Measurements from ENCODE around the gene MAPT. TPM values are rescaled to one million over a fixed set of nuclear protein-coding genes. Genes with fewer than 3 reads are reported as not detected.

The MAPT gene
- total and polyA plus RNA-seq, 2 experiments from 2014 or later, result 0.37 to 0.71 TPM

DNA sequence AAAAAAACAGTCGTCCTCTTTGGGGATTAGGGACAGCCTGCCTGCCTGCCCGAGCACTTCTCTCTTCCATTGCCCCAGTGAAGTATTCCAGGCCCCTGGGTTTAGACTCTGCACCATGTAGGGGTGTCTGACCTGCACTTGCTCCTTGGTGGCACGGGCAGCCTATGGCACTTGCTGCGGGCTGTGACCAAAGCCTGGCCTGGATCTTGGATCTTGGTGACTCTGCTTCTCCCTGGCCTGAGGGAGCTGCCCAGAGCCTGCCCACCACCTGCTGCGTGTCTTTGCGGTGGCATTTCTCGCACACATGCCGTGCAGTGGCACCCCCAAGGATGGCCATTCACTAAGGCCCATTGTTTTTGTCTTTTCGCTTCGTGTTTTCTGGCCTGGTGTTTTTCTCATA, 98.5 kb downstream of the MAPT start:
- Histone ChIP-seq H3K79me2 (no peaks in the 10 kb centered on the region), H3K4me1 (ENCODE audit: insufficient read depth) (no peaks in the 10 kb centered on the region), H3K9me2 (replicated peaks; ENCODE audit: insufficient read depth) (no peaks in the 10 kb centered on the region), H3K9me3 (ENCODE audit: low read depth) (no peaks in the 10 kb centered on the region), H3K4me2 (no peak overlapping the region), H3K36me3 (replicated peaks; ENCODE audit: insufficient read depth, low read depth) (no peaks in the 10 kb centered on the region), H3K27ac (no peak overlapping the region), H4K20me1 (ENCODE audit: insufficient read depth, poor library complexity, severe bottlenecking) (no peaks in the 10 kb centered on the region), H3K27me3 (no peaks in the 10 kb centered on the region), H2AFZ (no peak overlapping the region), H3K4me3 (no peak overlapping the region)
- TF ChIP-seq EZH2 (IDR thresholded peaks at IDR 0.05; ENCODE audit: borderline replicate concordance), result no peak
- no peak for TF ChIP-seq EZH2phosphoT487 (IDR thresholded peaks at IDR 0.05; ENCODE audit: low read depth, severe bottlenecking, unreplicated experiment)
- TF ChIP-seq, protein P1, sequence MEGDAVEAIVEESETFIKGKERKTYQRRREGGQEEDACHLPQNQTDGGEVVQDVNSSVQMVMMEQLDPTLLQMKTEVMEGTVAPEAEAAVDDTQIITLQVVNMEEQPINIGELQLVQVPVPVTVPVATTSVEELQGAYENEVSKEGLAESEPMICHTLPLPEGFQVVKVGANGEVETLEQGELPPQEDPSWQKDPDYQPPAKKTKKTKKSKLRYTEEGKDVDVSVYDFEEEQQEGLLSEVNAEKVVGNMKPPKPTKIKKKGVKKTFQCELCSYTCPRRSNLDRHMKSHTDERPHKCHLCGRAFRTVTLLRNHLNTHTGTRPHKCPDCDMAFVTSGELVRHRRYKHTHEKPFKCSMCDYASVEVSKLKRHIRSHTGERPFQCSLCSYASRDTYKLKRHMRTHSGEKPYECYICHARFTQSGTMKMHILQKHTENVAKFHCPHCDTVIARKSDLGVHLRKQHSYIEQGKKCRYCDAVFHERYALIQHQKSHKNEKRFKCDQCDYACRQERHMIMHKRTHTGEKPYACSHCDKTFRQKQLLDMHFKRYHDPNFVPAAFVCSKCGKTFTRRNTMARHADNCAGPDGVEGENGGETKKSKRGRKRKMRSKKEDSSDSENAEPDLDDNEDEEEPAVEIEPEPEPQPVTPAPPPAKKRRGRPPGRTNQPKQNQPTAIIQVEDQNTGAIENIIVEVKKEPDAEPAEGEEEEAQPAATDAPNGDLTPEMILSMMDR (IDR thresholded peaks at IDR 0.05; ENCODE audit: poor library complexity), result no peak
- WGBS (ENCODE audit: low lambda C conversion rate, missing lambda C conversion rate), result 78% methylated on average over 10 of the region's 10 CpGs
- no peak for DNase-seq (ENCODE audit: low spot score)

DNA sequence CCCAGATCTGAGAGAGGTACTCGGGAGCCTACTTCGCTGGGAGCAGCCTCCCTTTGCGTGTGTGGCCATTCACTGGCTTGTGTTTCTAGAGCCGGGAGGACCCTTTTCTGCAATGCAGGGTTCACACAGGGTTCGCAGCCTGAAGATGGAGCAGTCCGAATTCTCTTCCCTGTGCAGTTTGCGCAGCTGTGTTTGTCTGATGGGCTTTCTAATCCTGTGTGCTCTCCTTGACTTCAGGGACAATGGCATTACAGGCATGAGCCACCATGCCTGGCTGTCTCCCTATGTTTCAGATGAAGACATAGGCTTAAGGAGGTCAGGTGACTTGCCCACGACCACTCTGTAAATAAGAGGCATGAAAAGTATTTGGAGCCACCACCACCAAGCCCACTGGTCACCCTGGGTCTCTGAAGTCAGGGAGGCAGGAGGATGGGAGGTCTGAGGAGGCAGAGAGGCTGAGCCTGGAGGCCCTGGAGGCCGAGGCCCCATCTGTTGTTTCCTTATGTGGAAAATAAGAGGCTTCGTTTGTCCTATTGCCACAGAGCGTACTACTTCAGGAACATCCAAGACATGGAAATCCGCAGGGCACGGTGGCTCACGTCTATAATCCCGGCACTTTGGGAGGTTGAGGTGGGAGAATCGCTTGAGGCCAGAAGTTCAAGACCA, 99.7 kb downstream of the MAPT start:
- Histone ChIP-seq H3K9me3 (ENCODE audit: low read depth) (no peaks in the 10 kb centered on the region), H3K36me3 (replicated peaks; ENCODE audit: insufficient read depth, low read depth) (no peaks in the 10 kb centered on the region), H3K79me2 (no peaks in the 10 kb centered on the region), H3K9me2 (replicated peaks; ENCODE audit: insufficient read depth) (no peaks in the 10 kb centered on the region), H3K27ac (no peak overlapping the region), H3K27me3 (no peaks in the 10 kb centered on the region), H3K4me2 (no peak overlapping the region), H4K20me1 (ENCODE audit: insufficient read depth, poor library complexity, severe bottlenecking) (no peaks in the 10 kb centered on the region), H3K4me1 (ENCODE audit: insufficient read depth) (no peaks in the 10 kb centered on the region), H3K4me3 (no peak overlapping the region), H2AFZ (no peak overlapping the region)
- 88% methylated on average over 16 of the region's 16 CpGs for WGBS (ENCODE audit: low lambda C conversion rate, missing lambda C conversion rate)
- no peak for DNase-seq (ENCODE audit: low spot score)
- TF ChIP-seq, protein P1 (IDR thresholded peaks at IDR 0.05; ENCODE audit: poor library complexity), result no peak
- TF ChIP-seq EZH2phosphoT487 (IDR thresholded peaks at IDR 0.05; ENCODE audit: low read depth, severe bottlenecking, unreplicated experiment), result no peak
- TF ChIP-seq EZH2 (IDR thresholded peaks at IDR 0.05; ENCODE audit: borderline replicate concordance), result no peak

DNA sequence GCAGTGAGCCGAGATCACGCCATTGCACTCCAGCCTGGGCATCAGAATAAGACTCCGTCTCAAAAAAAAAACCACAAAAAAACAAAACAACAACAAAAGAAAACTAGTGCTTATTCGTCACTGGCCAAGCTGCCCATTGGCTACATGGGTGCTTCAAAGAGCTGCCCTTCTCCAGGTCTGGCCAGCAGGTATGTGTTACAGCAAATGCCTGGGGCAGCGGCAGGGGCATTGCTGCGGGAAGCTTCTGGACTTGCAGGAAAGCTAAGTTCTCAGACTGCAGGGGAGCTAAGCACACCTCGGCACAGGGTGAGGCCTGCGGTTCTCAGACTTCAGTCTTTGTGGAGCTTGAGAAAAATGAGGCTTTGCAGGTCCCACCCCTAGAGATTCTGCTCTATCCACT, 100.6 kb downstream of the MAPT start:
- no peaks in the 10 kb centered on the region for H3K27me3 ChIP-seq
- H3K79me2 ChIP-seq, result no peaks in the 10 kb centered on the region
- DNase-seq (ENCODE audit: low spot score), result no peak
- no peaks in the 10 kb centered on the region for H4K20me1 ChIP-seq (ENCODE audit: insufficient read depth, poor library complexity, severe bottlenecking)
- H3K27ac ChIP-seq, result no peak overlapping the region
- H3K4me2 ChIP-seq, result no peak overlapping the region
- no peak for TF ChIP-seq EZH2phosphoT487 (IDR thresholded peaks at IDR 0.05; ENCODE audit: low read depth, severe bottlenecking, unreplicated experiment)
- 95% methylated on average over 8 of the region's 8 CpGs for WGBS (ENCODE audit: low lambda C conversion rate, missing lambda C conversion rate)
- H3K9me2 ChIP-seq (replicated peaks; ENCODE audit: insufficient read depth), result no peaks in the 10 kb centered on the region
- H2AFZ ChIP-seq, result no peak overlapping the region
- no peak overlapping the region for H3K4me3 ChIP-seq
- H3K36me3 ChIP-seq (replicated peaks; ENCODE audit: insufficient read depth, low read depth), result no peaks in the 10 kb centered on the region
- no peaks in the 10 kb centered on the region for H3K4me1 ChIP-seq (ENCODE audit: insufficient read depth)
- H3K9me3 ChIP-seq (ENCODE audit: low read depth), result no peaks in the 10 kb centered on the region

DNA sequence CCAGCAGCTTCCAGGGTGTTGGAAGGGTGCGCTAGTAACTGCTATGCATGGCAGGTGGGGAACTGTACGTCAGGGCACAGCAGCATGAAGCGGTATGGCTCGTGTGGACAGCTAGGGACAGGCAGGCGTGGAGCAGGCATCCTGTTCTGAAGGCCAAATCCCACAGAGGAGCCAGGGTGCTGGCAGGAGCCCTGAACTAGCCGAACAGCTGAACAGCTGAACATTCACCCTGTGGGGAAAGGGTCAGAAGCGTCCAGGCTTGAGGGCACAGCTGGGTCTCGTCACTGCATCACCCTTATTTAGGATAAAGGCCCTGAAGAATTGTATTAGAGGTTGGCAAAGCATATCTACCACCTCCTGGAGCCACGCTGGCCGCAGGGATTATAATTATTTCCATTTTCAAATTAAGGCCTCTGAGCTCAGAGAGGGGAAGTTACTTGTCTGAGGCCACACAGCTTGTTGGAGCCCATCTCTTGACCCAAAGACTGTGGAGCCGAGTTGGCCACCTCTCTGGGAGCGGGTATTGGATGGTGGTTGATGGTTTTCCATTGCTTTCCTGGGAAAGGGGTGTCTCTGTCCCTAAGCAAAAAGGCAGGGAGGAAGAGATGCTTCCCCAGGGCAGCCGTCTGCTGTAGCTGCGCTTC, 101.4 kb downstream of the MAPT start:
- Histone ChIP-seq H3K27ac (no peak overlapping the region), H3K9me3 (ENCODE audit: low read depth) (no peaks in the 10 kb centered on the region), H2AFZ (no peak overlapping the region), H4K20me1 (ENCODE audit: insufficient read depth, poor library complexity, severe bottlenecking) (no peaks in the 10 kb centered on the region), H3K79me2 (no peaks in the 10 kb centered on the region), H3K27me3 (no peaks in the 10 kb centered on the region), H3K4me2 (no peak overlapping the region), H3K9me2 (replicated peaks; ENCODE audit: insufficient read depth) (no peaks in the 10 kb centered on the region), H3K36me3 (replicated peaks; ENCODE audit: insufficient read depth, low read depth) (no peaks in the 10 kb centered on the region), H3K4me3 (no peak overlapping the region), H3K4me1 (ENCODE audit: insufficient read depth) (no peaks in the 10 kb centered on the region)
- WGBS (ENCODE audit: low lambda C conversion rate, missing lambda C conversion rate), result 90% methylated on average over 14 of the region's 14 CpGs
- TF ChIP-seq EZH2 (IDR thresholded peaks at IDR 0.05; ENCODE audit: borderline replicate concordance) (no peak), EZH2phosphoT487 (IDR thresholded peaks at IDR 0.05; ENCODE audit: low read depth, severe bottlenecking, unreplicated experiment) (no peak)
- TF ChIP-seq, protein P1 (IDR thresholded peaks at IDR 0.05; ENCODE audit: poor library complexity), result no peak
- DNase-seq (ENCODE audit: low spot score), result no peak
